ENCODE data around the gene ERBIN. TPM values are rescaled to one million over a fixed set of nuclear protein-coding genes. Genes with fewer than 3 reads are reported as not detected.

The ERBIN gene
- total RNA-seq, 1 donor from 2014 or later, result 84.6 TPM

DNA sequence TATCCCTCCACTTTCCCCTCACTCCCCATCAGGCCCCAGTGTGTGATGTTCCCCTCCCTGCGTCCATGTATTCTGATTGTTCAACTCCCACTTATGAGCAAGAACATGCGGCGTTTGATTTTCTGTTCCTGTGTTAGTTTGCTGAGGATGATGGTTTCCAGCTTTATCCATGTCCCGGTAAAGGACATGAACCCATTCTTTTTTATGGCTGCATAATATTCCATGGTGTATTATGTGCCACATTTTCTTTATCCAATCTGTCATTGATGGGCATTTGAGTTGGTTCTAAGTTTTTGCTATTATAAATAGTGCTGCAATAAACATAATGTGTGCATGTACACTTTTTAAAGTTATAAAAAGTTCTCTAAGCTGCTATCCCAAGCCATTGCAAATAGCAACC is 75.6 kb downstream of the ERBIN start:
- Mint-ChIP-seq H3K9me3 (ENCODE audit: low read depth) (peaks cover 13% of the 10 kb centered on the region), H3K27me3 (no peaks in the 10 kb centered on the region), H3K4me3 (ENCODE audit: low read depth) (no peak overlapping the region), H3K27ac (no peak overlapping the region), H3K4me1 (ENCODE audit: low read depth) (peaks cover 6% of the 10 kb centered on the region), H3K36me3 (ENCODE audit: insufficient read depth) (peaks cover 40% of the 10 kb centered on the region)
- no peak for DNase-seq (ENCODE audit: low spot score, unreplicated experiment)
- TF ChIP-seq, protein P1, sequence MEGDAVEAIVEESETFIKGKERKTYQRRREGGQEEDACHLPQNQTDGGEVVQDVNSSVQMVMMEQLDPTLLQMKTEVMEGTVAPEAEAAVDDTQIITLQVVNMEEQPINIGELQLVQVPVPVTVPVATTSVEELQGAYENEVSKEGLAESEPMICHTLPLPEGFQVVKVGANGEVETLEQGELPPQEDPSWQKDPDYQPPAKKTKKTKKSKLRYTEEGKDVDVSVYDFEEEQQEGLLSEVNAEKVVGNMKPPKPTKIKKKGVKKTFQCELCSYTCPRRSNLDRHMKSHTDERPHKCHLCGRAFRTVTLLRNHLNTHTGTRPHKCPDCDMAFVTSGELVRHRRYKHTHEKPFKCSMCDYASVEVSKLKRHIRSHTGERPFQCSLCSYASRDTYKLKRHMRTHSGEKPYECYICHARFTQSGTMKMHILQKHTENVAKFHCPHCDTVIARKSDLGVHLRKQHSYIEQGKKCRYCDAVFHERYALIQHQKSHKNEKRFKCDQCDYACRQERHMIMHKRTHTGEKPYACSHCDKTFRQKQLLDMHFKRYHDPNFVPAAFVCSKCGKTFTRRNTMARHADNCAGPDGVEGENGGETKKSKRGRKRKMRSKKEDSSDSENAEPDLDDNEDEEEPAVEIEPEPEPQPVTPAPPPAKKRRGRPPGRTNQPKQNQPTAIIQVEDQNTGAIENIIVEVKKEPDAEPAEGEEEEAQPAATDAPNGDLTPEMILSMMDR (IDR thresholded peaks at IDR 0.05; ENCODE audit: unreplicated experiment), result no peak

DNA sequence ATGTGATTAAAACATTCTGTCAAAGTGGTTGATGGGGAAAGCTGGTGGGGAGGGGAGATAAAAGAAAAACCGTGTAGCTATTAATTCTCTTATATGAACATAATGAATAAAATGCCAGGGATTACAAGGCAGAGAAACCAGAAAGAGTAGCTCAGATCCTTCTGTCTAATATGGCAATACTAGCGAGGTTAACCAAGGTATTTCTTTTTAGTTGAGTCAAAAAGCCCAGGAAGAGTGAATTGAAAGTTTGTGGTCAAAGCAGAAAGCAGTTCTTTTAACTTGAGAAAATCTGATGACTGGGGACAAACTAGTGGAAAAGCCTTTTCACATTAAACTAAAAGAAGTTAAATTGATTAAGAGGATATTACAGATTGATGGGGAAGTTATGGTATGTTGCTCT is 76.0 kb downstream of the ERBIN start:
- TF ChIP-seq, protein P1 (IDR thresholded peaks at IDR 0.05; ENCODE audit: unreplicated experiment), result no peak
- DNase-seq (ENCODE audit: low spot score, unreplicated experiment), result no peak
- Mint-ChIP-seq H3K36me3 (ENCODE audit: insufficient read depth) (peaks cover 37% of the 10 kb centered on the region), H3K4me3 (ENCODE audit: low read depth) (no peak overlapping the region), H3K4me1 (ENCODE audit: low read depth) (peaks cover 6% of the 10 kb centered on the region), H3K9me3 (ENCODE audit: low read depth) (peaks cover 13% of the 10 kb centered on the region), H3K27ac (no peak overlapping the region), H3K27me3 (no peaks in the 10 kb centered on the region)

DNA sequence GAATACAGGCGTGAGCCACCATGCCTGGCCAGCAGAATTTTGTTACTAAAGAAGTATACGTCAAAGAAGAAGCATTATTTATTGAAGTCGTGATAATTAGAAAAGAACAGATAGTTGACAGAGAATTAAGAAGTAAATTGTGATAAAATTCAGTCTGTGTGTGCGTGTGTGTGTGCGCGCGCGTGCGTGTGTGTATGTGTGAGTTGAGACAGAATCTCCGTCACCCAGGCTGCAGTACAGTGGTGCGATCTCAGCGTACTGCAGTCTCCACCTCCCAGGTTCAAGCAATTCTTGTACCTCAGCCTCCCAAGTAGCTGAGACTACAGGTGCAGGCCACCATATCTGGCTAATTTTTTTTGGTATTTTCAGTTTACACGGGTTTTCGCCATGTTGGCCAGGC is 77.8 kb downstream of the ERBIN start:
- Mint-ChIP-seq H3K27me3 (no peaks in the 10 kb centered on the region), H3K27ac (no peak overlapping the region), H3K36me3 (ENCODE audit: insufficient read depth) (peaks cover 39% of the 10 kb centered on the region), H3K9me3 (ENCODE audit: low read depth) (peaks cover 13% of the 10 kb centered on the region), H3K4me3 (ENCODE audit: low read depth) (no peak overlapping the region), H3K4me1 (ENCODE audit: low read depth) (peaks cover 10% of the 10 kb centered on the region)
- TF ChIP-seq, protein P1 (IDR thresholded peaks at IDR 0.05; ENCODE audit: unreplicated experiment), result no peak
- DNase-seq (ENCODE audit: low spot score, unreplicated experiment), result no peak

DNA sequence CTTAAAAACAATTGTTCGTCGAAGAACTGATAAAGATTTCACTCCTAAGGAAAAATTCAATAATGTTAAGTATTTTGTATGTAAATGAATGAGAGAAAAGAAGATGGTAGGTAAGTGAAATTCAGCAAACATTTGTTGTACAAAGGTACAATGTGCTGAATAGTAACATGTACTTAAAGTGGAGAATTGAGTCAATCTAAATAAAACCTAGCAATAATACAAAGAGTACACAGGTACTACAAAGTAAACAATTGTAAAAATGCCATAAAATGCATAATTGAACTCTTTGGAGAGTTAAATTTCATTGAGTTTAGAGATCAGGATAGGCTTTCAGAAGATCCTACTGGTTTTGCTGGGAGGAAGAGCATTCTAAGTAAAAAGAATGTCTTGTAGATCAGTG is 82.9 kb downstream of the ERBIN start:
- TF ChIP-seq, protein P1 (IDR thresholded peaks at IDR 0.05; ENCODE audit: unreplicated experiment), result no peak
- DNase-seq (ENCODE audit: low spot score, unreplicated experiment), result no peak
- H3K9me3 Mint-ChIP-seq (ENCODE audit: low read depth), result peaks cover 13% of the 10 kb centered on the region
- H3K36me3 Mint-ChIP-seq (ENCODE audit: insufficient read depth), result peaks cover 19% of the 10 kb centered on the region
- H3K4me3 Mint-ChIP-seq (ENCODE audit: low read depth), result no peak overlapping the region
- no peak overlapping the region for H3K27ac Mint-ChIP-seq
- no peaks in the 10 kb centered on the region for H3K27me3 Mint-ChIP-seq
- peaks cover 5% of the 10 kb centered on the region for H3K4me1 Mint-ChIP-seq (ENCODE audit: low read depth)

DNA sequence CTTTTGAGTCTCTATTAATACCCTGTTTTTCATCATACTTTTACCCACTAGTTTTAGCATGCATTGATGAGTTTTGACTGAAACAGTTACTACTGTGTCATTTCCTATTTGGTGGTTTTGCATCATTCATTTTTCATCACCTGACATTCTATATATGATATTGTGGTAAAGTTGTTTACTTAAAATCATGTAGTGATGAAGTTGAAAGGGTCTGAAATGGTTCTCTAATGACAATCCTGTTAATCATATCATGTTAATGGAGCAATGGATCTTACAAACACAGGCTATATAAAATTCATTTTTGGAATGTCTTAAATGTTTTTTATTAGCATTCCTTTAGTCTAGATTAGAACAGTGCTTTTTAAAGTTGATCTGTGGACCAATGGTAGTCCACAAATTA is 84.1 kb downstream of the ERBIN start:
- TF ChIP-seq, protein P1 (IDR thresholded peaks at IDR 0.05; ENCODE audit: unreplicated experiment), result no peak
- Mint-ChIP-seq H3K27ac (no peak overlapping the region), H3K36me3 (ENCODE audit: insufficient read depth) (peaks cover 13% of the 10 kb centered on the region), H3K4me1 (ENCODE audit: low read depth) (peaks cover 5% of the 10 kb centered on the region), H3K9me3 (ENCODE audit: low read depth) (peaks cover 4% of the 10 kb centered on the region), H3K27me3 (no peaks in the 10 kb centered on the region), H3K4me3 (ENCODE audit: low read depth) (no peak overlapping the region)
- no peak for DNase-seq (ENCODE audit: low spot score, unreplicated experiment)

Data from progenitor cell of endocrine pancreas (in vitro differentiated cells).